AG08396 (cell line): ENCODE results near the gene KIFC1.

Source experiments
- DNase-seq: peaks from one replicate; pipeline ENCODE4 v3.0.0; 2012; ENCODE audit warnings: low spot score, mixed read lengths

KIFC1 gene

DNA sequence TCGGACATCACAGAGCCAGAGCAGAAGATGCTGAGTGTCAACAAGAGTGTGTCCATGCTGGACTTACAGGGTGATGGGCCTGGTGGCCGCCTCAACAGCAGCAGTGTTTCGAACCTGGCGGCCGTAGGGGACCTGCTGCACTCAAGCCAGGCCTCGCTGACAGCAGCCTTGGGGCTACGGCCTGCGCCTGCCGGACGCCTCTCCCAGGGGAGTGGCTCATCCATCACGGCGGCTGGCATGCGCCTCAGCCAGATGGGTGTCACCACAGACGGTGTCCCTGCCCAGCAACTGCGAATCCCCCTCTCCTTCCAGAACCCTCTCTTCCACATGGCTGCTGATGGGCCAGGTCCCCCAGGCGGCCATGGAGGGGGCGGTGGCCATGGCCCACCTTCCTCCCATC is 51.4 kb downstream of the KIFC1 start:
- no peak for DNase-seq

DNA sequence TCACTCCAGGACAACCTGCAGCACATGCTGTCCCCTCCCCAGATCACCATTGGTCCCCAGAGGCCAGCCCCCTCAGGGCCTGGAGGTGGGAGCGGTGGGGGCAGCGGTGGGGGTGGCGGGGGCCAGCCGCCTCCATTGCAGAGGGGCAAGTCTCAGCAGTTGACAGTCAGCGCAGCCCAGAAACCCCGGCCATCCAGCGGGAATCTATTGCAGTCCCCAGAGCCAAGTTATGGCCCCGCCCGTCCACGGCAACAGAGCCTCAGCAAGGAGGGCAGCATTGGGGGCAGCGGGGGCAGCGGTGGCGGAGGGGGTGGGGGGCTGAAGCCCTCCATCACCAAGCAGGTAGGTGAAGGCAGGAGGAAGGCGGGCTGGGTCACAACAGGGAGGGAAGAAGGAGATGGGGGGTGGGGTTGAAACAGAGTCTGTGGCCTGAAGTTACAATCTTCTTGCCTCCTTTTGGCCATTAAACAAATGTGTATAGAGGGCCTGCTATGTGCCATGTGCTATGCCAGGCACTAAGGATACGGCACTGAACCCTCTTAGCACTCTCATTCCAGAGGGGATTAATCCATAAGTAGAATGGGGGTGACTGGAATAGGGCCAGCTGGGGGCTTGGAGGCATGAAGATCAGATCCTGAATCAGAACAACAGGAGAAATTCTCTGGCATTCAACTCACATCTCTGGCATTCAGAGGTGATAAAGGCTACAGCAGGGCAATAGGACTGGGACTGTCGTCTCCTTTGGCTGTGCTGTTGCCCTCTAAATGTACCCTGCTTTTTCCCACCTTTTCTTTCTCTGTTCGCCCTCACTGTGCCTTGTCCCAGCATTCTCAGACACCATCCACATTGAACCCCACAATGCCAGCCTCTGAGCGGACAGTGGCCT is 52.2 kb downstream of the KIFC1 start:
- no peak for DNase-seq

DNA sequence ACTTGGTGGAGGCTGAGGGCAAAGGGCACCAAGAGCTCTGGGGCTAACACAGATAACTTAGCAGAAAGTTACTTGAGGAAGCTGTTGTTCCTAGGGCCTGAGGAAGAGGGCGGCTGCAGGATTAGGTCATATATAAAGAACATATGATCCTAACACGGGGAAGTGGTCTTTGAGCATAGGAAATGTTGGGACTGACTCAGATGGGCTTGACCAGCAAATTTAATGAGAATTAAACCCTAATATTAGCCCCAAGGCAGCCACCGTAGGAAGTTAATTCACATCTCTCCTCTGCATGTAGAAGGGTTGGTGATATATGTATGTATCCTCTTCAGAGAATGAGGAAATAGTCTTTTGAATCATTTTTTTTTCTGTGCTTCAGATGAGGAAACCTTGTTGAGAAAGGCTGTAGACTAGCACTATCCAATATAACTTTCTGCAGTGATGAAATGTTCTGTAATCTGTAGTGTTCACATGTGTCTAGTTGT is 53.5 kb downstream of the KIFC1 start:
- no peak for DNase-seq

DNA sequence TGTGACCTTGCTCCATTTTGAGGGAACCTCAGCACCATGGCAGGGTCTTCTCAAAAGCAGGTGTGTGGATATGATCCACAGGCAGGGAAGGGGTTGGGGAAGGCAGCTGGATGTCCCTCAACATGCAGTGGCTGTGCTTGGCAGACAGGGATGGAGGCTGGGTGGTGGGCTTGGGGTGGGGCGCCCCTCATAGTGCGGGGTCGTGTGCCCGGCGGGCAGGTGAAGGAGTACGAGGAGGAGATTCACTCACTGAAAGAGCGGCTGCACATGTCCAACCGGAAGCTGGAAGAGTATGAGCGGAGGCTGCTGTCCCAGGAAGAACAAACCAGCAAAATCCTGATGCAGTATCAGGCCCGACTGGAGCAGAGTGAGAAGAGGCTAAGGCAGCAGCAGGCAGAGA is 54.7 kb downstream of the KIFC1 start:
- no peak for DNase-seq

DNA sequence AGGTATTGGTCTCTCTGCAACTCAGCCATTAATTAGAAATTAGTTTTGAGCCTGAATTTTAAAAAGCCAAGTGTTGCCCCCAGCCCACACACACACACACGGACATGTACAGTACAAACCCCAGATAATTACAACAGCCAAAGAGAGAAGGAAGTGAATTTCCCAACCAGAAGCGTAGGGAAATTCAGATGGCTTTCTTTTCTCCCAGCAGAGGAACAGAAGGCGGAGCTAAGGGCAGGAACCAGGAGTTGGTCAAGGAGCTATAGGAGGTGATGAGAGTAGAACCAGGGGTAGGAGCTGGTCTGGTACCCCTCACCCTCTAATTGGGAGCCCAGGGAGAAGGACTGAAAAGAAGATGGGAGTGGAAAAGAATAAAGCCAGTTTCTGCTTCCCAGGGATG is 58.8 kb downstream of the KIFC1 start:
- peak; percentile 6 for DNase-seq

DNA sequence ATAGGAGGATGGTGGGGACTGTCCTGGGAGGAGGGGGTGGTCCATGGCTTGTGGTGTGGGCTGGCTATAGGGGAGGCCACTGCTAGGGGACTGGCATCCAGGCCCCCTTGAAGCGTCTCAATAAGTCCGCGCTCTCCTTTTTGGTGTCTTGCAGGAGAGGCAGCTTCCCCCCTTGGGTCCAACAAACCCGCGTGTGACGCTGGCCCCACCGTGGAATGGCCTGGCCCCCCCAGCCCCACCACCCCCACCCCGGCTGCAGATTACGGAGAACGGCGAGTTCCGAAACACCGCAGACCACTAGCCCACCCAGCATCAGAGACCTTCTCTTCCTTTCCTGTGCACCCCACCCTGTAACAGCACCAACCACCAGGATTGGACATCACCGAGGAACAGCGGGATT is 60.0 kb downstream of the KIFC1 start:
- peak; percentile 5 for DNase-seq

DNA sequence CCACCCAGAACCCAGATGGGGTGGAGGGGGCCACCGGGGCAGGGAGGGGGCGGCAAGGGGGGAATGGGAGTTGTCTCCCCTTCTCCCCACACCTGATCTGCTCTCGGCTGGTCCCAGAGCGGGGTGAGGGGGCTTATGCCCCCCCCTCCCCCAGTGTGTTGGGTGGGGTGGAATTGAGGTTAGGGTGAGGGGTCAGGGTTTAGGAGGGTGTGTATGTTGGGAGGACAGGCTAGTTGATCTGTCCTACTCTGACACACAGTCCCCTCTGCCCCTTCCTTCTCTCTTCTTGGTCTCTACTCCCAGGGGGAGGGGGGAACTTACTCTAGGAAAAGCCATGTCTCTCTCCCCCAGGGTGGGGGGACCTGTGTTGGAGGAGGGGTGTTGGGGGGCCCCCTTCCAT is 60.9 kb downstream of the KIFC1 start:
- peak; percentile 11 for DNase-seq

DNA sequence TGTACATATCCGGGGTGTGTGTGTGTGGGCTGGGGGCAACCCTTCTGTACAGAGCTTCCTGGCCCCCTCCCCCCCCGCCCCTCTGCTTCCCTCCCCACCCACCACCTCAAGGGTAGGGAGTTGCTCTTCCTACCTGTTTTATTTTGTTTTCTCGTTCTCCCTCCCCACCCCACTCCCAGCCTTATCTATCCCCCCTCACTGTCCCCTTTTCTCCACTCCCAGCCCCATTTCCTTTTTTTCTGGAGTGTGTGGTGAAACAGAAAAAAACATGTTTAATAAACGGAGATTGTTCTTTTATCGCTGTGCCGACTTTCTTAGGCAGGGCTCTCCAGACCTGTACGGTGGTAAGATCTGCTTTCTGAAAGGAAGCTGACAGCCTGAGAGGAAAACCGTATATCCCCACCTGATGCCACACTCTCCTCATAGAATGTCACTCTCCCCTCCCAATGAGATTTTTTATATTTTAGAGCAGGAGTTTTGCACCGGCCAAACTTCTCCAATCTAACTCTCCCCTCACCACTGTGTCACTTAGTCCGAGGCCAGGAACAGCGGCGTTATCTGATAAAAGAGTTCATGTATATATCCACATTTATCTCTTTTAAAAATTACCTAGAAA is 61.9 kb downstream of the KIFC1 start:
- peak; percentile 46 for DNase-seq

DNA sequence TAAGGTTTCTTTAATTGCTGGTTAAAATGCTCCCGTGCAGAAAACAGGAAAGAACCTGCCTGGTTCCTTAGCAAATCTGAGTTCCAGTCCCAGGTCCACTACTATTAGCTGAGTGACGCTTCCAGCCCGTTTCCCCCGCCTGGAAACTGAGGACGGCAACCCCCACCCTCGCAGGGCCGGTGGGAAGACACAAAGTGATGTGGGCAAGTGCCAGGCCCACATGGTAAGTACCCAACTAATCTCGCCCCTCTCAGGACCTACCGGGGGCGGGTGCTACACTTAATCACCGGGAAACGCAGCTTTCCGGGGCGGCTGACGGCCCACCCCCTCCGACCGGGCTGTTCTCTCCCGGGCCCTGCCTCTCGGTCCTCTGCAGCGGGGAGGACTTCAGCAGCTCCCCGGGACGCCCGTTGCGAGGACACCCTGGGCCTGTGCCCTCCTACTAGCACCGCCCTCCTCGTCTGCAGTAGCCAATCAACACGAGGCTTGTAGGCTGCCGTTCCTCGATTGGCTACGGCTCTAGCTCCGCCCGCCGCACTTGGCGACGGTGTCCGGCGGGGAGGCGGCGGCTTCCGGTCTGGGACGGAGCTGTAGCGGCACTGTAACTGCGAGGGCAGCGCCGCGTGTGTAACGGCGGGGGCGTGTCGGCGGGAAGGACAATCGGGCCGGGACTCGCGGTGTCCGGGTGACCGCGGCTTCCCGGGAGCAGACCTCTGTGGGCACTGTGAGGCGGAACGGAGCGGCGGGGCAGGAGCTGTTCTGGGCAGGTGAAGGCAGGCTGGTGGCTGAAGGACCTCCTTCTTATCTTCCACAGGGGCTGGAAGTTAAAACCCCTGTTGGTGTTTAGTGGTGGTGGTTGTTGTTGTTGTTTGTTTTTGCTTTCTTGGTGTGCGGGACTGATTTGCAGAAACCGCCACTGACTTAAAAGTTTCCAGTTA is 62.7 kb downstream of the KIFC1 start, which contains the start of gene ZBTB9:
TSS of gene ZBTB9 (plus strand) at position 568 of the 938 bp plus-strand sequence. CDS start 525 bp downstream, outside the sequence.
- peak; percentile 99 for DNase-seq

DNA sequence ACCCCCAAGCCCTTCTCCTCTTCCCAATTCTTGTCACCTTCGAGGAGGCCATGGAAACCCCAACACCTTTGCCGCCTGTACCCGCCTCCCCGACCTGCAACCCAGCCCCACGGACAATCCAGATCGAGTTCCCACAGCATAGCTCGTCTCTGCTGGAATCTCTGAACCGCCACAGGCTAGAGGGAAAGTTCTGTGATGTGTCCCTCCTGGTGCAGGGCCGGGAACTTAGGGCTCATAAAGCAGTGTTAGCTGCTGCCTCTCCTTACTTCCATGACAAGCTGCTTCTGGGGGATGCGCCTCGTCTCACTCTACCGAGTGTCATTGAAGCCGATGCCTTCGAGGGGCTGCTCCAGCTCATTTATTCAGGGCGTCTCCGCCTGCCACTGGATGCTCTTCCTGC is 63.4 kb downstream of the KIFC1 start:
- peak; percentile 7 for DNase-seq

DNA sequence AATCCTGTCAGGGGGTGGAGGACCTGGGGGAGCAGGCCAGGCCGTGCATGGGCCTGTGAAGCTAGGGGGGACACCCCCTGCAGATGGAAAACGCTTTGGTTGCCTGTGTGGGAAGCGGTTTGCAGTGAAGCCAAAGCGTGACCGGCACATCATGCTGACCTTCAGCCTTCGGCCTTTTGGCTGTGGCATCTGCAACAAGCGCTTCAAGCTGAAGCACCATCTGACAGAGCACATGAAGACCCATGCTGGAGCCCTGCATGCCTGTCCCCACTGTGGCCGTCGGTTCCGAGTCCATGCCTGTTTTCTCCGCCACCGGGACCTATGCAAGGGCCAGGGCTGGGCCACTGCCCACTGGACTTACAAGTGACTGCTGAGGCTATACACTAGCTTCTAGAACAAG is 64.5 kb downstream of the KIFC1 start:
- no peak for DNase-seq

DNA sequence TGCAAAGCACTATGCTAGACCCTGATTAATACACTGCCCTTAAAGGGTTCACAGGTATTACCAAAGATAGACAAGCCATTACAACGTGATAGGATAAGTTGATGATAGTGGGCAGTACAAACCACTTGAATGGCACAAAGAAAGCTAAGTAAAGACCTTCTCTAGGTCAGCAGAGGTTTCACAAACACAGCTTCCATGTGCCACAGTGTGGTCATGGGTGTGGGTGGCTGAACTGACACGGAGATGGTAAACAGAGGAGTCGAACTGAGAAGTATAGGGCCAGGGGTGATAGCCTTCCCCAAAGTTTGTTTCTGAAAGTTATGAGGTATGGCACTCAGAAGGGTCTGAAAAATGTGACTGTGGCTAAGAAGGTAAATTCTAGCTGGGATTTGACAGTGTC is 67.1 kb downstream of the KIFC1 start:
- no peak for DNase-seq

DNA sequence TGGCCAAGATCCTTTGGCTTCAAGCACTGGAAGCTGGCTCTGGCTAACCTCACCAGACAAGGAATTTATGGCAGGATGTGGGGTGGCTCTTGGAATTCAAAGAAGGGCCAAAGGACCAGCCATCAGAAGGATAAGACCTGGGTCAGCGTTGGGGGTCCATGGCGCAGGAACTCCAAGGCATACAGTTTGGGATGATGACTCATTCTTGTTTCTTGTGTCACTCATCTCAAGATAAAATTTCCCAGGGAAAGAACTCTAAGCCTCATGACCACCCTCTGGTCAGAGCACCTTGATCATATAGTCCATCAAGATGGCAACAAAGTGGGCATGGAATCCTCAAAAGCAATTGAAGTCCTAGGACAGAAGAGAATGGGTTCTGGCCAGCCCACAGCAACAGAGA is 67.6 kb downstream of the KIFC1 start:
- DNase-seq, result no peak
